HepG2 (cell line): ENCODE measurements around the gene LINS1. TPM values are rescaled to one million over a fixed set of nuclear protein-coding genes. Genes with fewer than 3 reads are reported as not detected.

Experiments
- CHCHD3 ChIP-seq: sonication (generic); formaldehyde crosslinking; IDR thresholded peaks from 2 replicates; pipeline ENCODE4 v1.8.0; 2022; ENCODE audit warnings: mild to moderate bottlenecking, missing genetic modification reagents, moderate library complexity
- CTCF ChIP-seq: sonication (generic); formaldehyde crosslinking; IDR thresholded peaks from 2 replicates; pipeline ENCODE4 v1.5.0; 2020; ENCODE audit warnings: mild to moderate bottlenecking, missing genetic modification reagents, moderate library complexity
- ELF4 ChIP-seq: sonication (generic); formaldehyde crosslinking; IDR thresholded peaks from 2 replicates; pipeline ENCODE4 v1.5.0; 2020; ENCODE audit warnings: missing genetic modification reagents, mild to moderate bottlenecking, moderate library complexity, borderline replicate concordance
- FOXK2 ChIP-seq: fragments of 450-650 bp; IDR thresholded peaks from 2 replicates; pipeline ENCODE4 v1.6.1; 2016
- GATA4 ChIP-seq: sonication (generic); IDR thresholded peaks from 2 replicates; pipeline ENCODE4 v1.6.1; 2016; ENCODE audit warnings: antibody characterized with exemption, low read depth, borderline replicate concordance
- KDM5A ChIP-seq: fragments of 200-600 bp; sonication (generic); IDR thresholded peaks from 2 replicates; pipeline ENCODE4 v1.7.0; 2018; ENCODE audit warnings: antibody characterized with exemption, mild to moderate bottlenecking, low read length, borderline replicate concordance
- NFE2L1 ChIP-seq: sonication (generic); formaldehyde crosslinking; IDR thresholded peaks from 2 replicates; pipeline ENCODE4 v1.4.0; 2020; ENCODE audit warnings: missing genetic modification reagents, mild to moderate bottlenecking, borderline replicate concordance
- NFKB2 ChIP-seq: sonication (generic); formaldehyde crosslinking; IDR thresholded peaks from 2 replicates; pipeline ENCODE4 v1.4.0; 2020; ENCODE audit warnings: missing genetic modification reagents, borderline replicate concordance
- NR3C1 ChIP-seq: sonication (generic); formaldehyde crosslinking; IDR thresholded peaks from 2 replicates; pipeline ENCODE4 v1.4.0; 2020; ENCODE audit warnings: missing genetic modification reagents
- PAX8 ChIP-seq: sonication (generic); formaldehyde crosslinking; IDR thresholded peaks from 2 replicates; pipeline ENCODE4 v1.8.0; 2022; ENCODE audit warnings: mild to moderate bottlenecking, missing genetic modification reagents, borderline replicate concordance
- RCOR2 ChIP-seq: IDR thresholded peaks from 2 replicates; pipeline ENCODE4 v1.6.1; 2016; ENCODE audit warnings: missing biosample characterization, missing genetic modification reagents
- SP140L ChIP-seq: sonication (generic); formaldehyde crosslinking; IDR thresholded peaks from 2 replicates; pipeline ENCODE4 v1.4.0; 2020; ENCODE audit warnings: missing genetic modification reagents, borderline replicate concordance
- SP5 ChIP-seq: IDR thresholded peaks from 2 replicates; pipeline ENCODE4 v1.6.1; 2016; ENCODE audit warnings: low read depth, borderline replicate concordance
- ZBTB7B ChIP-seq: sonication (generic); formaldehyde crosslinking; IDR thresholded peaks from 2 replicates; pipeline ENCODE4 v1.4.0; 2020; ENCODE audit warnings: missing genetic modification reagents
- ZNF333 ChIP-seq: sonication (generic); formaldehyde crosslinking; IDR thresholded peaks from 2 replicates; pipeline ENCODE4 v1.4.0; 2020; ENCODE audit warnings: mild to moderate bottlenecking, missing genetic modification reagents, borderline replicate concordance
- ZNF546 ChIP-seq: sonication (generic); formaldehyde crosslinking; conservative IDR thresholded peaks from 2 replicates; pipeline ENCODE4 v1.8.1; 2023; ENCODE audit warnings: mild to moderate bottlenecking, missing genetic modification reagents
- polyA plus RNA-seq, 8 experiments: library from polyadenylated mRNA; depleted of rRNA in 3 of 8; stranded (reverse) in 7 of 8; unstranded in 1 of 8; fragments of >200 nt; fragmentation: Illumina TruSeq in 4 of 8; extraction: Trizol in 4 of 8; gene quantifications; 2 replicates each; pipeline versions ENCODE4 v1.2.1 to v1.2.3, GENCODE V29; 2011 to 2016; ENCODE audit warnings: low read depth in 4 of 8, missing spikeins in 1 of 8, mixed read lengths in 1 of 8; ENCODE audit not compliant: insufficient read depth in 1 of 8
- total RNA-seq, 5 experiments: library from RNA; depleted of rRNA; stranded (reverse); fragments of >200 nt; fragmentation: Illumina TruSeq; extraction: Trizol; gene quantifications; 2 replicates each; pipeline ENCODE4 v1.2.3, GENCODE V29; 2016; ENCODE audit warnings: low read depth in 1 of 5
- TF ChIP-seq, protein P1 (sequence below): sonication (generic); formaldehyde crosslinking; IDR thresholded peaks from 2 replicates; pipeline ENCODE4 v1.5.1; 2020; ENCODE audit warnings: missing genetic modification reagents, mild to moderate bottlenecking, borderline replicate concordance
- TF ChIP-seq, protein P2 (sequence below): sonication (generic); formaldehyde crosslinking; IDR thresholded peaks from 2 replicates; pipeline ENCODE4 v1.9.0; 2022; ENCODE audit warnings: missing genetic modification reagents, mild to moderate bottlenecking, borderline replicate concordance
- TF ChIP-seq, protein P3 (sequence below): sonication (generic); formaldehyde crosslinking; IDR thresholded peaks from 2 replicates; pipeline ENCODE4 v1.4.0; 2020; ENCODE audit warnings: missing genetic modification reagents, borderline replicate concordance

LINS1 gene
- total and polyA plus RNA-seq, 2 of the 13 experiments (the other 11 are each of a cell fraction or from before 2014, with no cell fraction given), result 9.8 to 10.4 TPM

DNA sequence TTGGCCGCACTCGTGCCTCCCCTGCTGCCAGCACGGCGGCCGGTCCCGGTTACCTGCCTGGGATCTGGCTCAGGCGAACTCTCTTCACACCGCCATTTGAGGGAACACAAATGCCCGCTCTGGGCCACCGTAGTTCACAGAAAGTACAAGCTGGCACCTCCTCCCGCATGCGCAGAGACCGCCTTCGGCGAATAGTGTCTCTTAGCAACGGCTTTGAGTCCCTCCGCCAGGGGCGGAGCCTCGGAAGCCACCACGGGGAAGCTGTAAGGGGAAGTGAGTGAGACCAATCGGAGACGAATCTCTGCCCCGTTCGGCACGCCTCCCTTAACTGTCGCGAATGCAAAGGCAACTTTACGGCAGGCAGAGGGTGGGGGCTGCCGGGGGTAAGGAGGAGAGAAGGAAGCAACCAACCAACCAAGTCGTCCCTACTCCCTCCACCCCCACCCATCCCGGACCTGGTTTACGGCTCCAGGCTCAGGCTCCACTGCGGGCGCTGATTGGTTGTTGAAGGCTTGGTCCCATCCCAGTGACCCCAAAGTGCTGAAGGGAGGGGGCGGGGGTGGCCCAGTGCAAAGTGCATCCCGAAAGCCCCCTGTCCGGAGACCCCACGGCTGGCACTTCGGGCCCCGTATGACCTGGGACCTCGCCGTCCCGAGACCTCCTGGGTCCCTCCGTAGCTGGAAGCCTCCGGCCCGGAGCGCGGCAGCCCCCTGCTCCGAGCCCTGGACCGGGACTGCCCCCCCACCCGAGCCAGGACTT is at the start of gene LINS1, which contains the start of gene ASB7 (continued):
- TF ChIP-seq CHCHD3 (CRISPR knock-in tag), result no peak
- TF ChIP-seq ZNF546 (CRISPR knock-in tag), result no peak
- TF ChIP-seq KDM5A, result peak; percentile 92; the same call in 1 of the 2 replicates
- TF ChIP-seq ELF4 (CRISPR knock-in tag), result peak; percentile 72; the same call in 1 of the 2 replicates
- TF ChIP-seq ZNF333 (CRISPR knock-in tag), result no peak
- no peak; the same call in 1 of the 2 replicates for TF ChIP-seq CTCF (CRISPR knock-in tag)
- TF ChIP-seq SP5, result peak; percentile 44; the same call in 1 of the 2 replicates
- TF ChIP-seq NFKB2 (CRISPR knock-in tag), result peak; percentile 1; the same call in 1 of the 2 replicates
- TF ChIP-seq, protein P1, sequence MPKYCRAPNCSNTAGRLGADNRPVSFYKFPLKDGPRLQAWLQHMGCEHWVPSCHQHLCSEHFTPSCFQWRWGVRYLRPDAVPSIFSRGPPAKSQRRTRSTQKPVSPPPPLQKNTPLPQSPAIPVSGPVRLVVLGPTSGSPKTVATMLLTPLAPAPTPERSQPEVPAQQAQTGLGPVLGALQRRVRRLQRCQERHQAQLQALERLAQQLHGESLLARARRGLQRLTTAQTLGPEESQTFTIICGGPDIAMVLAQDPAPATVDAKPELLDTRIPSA (CRISPR knock-in tag), result 0 out of 2 replicates have a peak, but pooled peaks have one; percentile 70
- TF ChIP-seq SP140L (CRISPR knock-in tag), result no peak
- TF ChIP-seq FOXK2, result no peak
- TF ChIP-seq PAX8 (CRISPR knock-in tag), result 0 out of 2 replicates have a peak, but pooled peaks have one; percentile 49
- TF ChIP-seq ZBTB7B (CRISPR knock-in tag), result peak; percentile 83
- TF ChIP-seq, protein P2, sequence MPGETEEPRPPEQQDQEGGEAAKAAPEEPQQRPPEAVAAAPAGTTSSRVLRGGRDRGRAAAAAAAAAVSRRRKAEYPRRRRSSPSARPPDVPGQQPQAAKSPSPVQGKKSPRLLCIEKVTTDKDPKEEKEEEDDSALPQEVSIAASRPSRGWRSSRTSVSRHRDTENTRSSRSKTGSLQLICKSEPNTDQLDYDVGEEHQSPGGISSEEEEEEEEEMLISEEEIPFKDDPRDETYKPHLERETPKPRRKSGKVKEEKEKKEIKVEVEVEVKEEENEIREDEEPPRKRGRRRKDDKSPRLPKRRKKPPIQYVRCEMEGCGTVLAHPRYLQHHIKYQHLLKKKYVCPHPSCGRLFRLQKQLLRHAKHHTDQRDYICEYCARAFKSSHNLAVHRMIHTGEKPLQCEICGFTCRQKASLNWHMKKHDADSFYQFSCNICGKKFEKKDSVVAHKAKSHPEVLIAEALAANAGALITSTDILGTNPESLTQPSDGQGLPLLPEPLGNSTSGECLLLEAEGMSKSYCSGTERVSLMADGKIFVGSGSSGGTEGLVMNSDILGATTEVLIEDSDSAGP, result peak; percentile 95
- no peak for TF ChIP-seq GATA4
- TF ChIP-seq NR3C1 (CRISPR knock-in tag), result no peak
- TF ChIP-seq RCOR2 (CRISPR knock-in tag), result no peak
- no peak for TF ChIP-seq NFE2L1 (CRISPR knock-in tag)
- TF ChIP-seq, protein P3, sequence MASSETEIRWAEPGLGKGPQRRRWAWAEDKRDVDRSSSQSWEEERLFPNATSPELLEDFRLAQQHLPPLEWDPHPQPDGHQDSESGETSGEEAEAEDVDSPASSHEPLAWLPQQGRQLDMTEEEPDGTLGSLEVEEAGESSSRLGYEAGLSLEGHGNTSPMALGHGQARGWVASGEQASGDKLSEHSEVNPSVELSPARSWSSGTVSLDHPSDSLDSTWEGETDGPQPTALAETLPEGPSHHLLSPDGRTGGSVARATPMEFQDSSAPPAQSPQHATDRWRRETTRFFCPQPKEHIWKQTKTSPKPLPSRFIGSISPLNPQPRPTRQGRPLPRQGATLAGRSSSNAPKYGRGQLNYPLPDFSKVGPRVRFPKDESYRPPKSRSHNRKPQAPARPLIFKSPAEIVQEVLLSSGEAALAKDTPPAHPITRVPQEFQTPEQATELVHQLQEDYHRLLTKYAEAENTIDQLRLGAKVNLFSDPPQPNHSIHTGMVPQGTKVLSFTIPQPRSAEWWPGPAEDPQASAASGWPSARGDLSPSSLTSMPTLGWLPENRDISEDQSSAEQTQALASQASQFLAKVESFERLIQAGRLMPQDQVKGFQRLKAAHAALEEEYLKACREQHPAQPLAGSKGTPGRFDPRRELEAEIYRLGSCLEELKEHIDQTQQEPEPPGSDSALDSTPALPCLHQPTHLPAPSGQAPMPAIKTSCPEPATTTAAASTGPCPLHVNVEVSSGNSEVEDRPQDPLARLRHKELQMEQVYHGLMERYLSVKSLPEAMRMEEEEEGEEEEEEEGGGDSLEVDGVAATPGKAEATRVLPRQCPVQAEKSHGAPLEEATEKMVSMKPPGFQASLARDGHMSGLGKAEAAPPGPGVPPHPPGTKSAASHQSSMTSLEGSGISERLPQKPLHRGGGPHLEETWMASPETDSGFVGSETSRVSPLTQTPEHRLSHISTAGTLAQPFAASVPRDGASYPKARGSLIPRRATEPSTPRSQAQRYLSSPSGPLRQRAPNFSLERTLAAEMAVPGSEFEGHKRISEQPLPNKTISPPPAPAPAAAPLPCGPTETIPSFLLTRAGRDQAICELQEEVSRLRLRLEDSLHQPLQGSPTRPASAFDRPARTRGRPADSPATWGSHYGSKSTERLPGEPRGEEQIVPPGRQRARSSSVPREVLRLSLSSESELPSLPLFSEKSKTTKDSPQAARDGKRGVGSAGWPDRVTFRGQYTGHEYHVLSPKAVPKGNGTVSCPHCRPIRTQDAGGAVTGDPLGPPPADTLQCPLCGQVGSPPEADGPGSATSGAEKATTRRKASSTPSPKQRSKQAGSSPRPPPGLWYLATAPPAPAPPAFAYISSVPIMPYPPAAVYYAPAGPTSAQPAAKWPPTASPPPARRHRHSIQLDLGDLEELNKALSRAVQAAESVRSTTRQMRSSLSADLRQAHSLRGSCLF (CRISPR knock-in tag), result no peak
